SKM-1 (cell line): ENCODE data around the gene CCNJ.
"Not testable (repeated sequence)": the region's sequence is repeated elsewhere in the genome, so short reads cannot be mapped to it uniquely, and the experiment has no call there.

Experiments used
- DNase-seq: peaks from one replicate; lab custom pipeline; 2025; ENCODE audit not compliant: unreplicated experiment; lab: John Stamatoyannopoulos, UW

The CCNJ gene, protein sequence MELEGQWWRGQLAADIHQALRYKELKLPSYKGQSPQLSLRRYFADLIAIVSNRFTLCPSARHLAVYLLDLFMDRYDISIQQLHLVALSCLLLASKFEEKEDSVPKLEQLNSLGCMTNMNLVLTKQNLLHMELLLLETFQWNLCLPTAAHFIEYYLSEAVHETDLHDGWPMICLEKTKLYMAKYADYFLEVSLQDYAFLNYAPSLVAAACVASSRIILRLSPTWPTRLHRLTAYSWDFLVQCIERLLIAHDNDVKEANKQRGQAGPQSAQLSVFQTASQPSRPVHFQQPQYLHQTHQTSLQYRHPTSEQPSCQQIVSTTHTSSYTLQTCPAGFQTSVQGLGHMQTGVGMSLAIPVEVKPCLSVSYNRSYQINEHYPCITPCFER

GRCh38 chr10:96043033-96043892 is at the start of gene CCNJ:
CCNJ (plus strand) TSS chr10:96043583; CDS start chr10:96044394, 811 bp downstream.
- DNase-seq = peak; percentile 75

DNA sequence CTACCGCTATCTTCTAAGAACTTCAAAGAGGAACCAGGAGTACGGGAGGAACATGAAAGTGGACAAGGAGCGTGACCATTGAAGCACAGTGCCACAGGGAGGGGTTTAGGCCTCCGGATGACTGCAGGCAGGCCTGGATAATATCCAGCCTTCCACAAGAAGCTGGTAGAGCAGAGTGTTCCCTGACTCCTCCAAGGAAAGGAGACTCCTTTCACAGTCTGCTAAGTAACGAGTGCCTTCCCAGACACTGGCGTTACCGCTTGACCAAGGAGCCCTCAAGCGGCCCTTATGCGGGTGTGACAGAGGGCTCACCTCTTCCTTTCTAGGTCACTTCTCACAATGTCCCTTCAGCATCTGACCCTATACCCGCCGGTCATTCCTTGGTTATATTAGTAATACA is 49.0 kb upstream of the CCNJ start:
- DNase-seq = not testable (repeated sequence)

- no peak for DNase-seq
These were observed 45.1 kb upstream of the CCNJ start for GRCh38 chr10:95998255-95998784.

- no peak for DNase-seq
These were observed 29.4 kb upstream of the CCNJ start for GRCh38 chr10:96013956-96014355.

GRCh38 chr10:96014473-96015102 is 28.8 kb upstream of the CCNJ start:
- no peak for DNase-seq

- DNase-seq = peak; percentile 73
These were observed 26.1 kb upstream of the CCNJ start for GRCh38 chr10:96017191-96017687.

- DNase-seq = no peak
These were observed 22.1 kb upstream of the CCNJ start for GRCh38 chr10:96021332-96021731.

DNA sequence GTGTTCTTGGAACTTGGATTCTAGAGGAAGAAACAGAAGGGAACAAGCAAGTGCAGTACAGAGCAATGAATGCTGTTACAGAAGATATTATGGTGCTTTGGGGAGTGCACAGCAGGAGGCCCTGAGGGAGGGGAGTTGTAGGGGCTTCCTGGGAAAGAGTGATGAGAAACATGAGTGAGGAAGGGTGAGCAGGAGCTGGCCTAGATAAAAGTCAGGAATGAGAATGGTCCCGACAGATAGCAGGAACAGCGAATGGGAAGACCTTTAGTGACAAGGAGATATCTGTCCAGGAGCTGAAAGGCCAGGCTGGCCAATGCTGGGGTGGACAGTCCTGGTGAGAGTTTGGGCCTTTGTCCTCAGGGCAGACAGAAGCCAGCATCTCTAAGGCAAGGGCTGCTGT is 20.6 kb upstream of the CCNJ start:
- no peak for DNase-seq

DNA sequence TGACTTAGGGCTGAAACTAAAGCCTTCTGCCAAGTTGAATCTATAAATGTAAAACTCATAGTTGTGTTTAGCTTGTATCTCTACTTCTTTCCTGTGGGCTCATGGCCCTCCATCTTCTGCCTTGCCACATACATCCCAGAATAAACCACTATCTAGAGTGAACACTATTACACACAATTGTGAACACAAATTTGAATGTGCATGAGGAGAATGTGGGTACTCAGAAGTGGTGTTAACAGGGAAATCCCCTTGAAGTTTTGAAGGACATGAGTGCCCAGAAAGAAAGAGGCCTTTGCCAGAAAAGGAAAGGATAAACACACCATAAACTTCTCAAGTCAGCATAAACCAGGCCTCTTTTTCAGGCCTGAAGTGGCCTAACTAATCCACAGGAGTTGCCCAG is 20.2 kb upstream of the CCNJ start:
- DNase-seq = no peak

GRCh38 chr10:96025566-96025965 is 17.8 kb upstream of the CCNJ start:
- peak; percentile 4 for DNase-seq

GRCh38 chr10:96034625-96035024 is 8.8 kb upstream of the CCNJ start:
- DNase-seq = no peak

DNA sequence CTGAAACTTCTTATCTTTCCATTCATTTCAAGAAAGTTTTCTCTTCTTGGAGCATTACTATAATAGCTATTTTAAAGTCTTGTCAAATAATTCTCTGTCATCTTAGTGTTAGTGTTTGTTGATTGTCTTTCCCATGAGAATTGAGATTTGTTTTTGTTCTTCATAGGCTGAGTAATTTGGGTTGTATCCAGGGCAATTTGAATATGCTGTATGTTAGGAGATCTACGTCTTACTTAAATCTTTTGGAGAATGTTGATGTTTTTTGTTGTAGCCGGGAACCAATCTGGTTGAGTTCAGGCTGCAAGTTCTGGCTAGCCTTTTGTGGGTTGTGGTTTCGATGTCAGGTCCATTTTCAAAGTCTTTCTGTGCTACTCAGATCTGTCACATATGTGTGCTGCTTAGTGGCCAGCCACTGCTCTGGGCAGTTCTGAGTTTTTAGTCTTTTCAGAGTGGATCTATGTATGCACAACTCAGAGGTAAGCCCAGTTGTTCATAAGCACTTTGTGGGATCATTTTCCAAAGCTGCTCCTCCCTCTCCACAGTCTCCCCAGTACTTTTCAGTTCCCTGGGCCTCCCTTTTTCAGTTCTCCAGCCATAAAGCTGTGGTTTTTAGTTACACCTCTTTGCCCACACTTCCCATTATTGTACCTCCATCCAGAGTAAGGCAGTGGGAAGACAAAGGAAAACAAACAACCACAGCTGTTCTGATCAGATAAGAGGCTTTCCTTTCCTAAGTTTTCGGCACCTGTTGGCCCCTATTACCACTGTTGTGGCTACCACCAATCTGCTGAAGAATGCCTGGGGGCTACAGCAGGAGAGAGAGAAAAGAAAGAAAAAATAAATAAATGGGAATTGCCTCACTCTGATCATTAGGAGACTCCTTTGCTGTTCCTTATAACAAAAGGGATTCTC is 4.7 kb upstream of the CCNJ start:
- DNase-seq = no peak

- DNase-seq = no peak
These were observed 2.2 kb upstream of the CCNJ start for GRCh38 chr10:96041146-96041545.

DNA sequence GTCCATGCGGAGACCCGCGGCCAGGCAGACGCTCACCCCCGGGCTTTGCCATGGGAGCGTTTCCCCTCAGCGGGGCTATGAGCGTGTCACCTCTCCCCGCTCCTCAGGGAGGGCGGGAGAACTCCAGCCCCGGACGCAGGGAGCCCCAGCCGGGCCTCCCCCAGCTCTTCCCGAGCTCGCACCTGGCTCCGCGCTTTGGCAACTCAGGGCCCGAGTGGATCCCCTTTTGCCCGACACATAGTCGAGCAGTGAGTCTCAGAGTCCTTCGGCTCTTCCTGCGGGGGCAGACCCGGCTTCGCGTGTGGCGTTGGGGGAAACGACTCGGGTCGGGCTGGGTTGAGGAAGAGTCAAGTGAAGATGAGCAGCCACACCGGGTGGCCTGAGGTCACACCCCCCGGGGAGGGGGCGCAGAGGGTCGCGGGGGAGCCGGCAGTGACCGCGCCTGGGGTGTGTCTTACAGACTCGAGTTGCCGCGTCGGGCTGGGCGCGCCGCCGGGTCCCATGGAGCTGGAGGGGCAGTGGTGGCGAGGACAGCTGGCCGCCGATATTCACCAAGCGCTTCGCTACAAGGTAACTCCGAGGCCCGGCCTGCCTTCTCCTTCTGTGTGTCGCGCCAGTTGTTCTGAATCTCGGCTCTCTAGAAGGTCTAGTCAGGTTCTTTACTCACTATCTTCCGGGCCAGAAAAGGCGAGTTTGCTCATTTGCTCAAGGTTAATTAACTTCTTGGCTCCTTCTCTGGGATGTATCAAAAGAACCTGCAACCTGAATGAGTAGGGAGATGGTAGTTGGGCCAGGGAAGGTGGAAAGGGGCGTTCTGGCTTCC is 721 bp downstream of the CCNJ start:
- peak; percentile 36 for DNase-seq

DNA sequence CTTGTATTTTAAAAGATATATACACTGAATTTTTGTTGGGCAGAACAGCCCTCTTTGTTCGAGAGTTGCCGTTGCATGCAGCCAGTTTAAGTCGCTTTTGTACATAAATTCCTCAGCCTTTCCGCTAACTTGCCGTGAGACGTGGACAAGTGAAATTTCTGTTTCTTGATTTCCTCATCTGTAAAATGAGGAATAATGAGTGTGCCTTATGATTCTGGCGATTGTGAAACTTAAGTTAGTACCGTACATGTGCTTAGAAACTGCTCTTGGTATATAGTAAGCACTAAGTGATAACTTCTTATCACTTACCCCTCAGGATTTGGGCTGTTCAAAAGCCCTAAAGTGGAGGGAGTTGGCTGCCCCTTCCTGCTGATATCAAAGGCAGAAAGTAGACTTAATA is 1.4 kb downstream of the CCNJ start:
- DNase-seq = peak; percentile 26

DNA sequence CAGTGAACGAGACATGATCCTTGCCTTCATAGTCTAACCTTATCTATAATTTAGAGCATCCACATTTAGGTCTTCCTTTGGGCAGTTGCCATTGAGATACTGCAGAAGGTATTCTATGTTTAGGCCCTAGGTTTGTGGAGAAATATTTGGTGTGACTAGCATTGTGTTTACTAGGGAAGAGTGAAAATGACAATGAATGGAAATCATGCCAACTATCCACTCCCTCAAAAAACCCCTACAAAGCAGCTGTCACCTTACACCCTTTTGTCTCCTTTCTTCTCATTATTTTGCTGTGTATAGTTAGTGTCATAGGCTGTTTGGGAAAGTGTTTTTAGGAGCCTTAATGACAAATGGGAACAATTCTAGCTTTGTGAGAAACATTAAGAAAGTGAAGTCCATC is 3.2 kb downstream of the CCNJ start:
- no peak for DNase-seq

- DNase-seq = no peak
These were observed 3.7 kb downstream of the CCNJ start for GRCh38 chr10:96047004-96047649.

DNA sequence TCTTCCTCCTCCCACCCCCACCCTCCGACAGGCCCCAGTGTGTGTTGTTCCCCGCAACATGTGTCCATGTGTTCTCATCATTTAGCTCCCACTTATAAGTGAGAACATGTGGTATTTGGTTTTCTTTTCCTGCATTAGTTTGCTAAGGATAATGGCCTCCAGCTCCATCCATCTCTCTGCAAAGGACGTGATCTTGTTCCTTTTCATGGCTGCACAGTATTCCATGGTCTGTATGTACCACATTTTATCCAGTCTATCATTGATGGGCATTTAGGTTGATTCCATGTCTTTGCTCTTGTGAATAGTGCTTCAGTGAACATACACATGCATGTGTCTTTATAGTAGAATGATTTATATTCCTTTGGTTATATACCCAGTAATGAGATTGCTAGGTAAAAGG is 4.5 kb downstream of the CCNJ start:
- DNase-seq = not testable (repeated sequence)

GRCh38 chr10:96049340-96049739 is 6.0 kb downstream of the CCNJ start:
- no peak for DNase-seq
